Measurements from ENCODE around the gene CCDC192.

Gene CCDC192

DNA sequence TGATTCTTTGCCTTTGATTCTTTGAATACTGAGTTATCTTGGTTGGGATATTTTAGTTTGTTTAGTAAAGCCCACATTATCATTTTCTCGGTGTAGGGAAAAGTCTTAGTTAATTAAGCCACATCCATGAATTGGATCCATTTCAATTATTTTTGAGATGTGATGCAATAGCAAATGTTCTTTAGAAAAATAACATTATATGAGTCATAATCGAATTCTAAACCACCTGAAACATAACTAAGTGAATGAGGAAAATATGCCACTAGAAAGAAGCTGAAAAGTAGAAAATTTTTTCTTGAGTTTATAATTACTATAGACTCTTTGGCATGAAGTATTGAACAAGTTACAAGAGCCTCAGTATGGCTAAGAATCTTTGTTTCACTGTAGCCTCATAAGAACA lies 17.5 kb upstream of the CCDC192 start:
- no peaks in the 10 kb centered on the region for H3K79me2 ChIP-seq (ENCODE audit: insufficient read depth, low read length)
- no peak overlapping the region for H2AFZ ChIP-seq (ENCODE audit: low read length)
- H3K27me3 ChIP-seq (ENCODE audit: insufficient read depth, low read length, poor library complexity, severe bottlenecking): no peaks in the 10 kb centered on the region
- H4K20me1 ChIP-seq (ENCODE audit: insufficient read depth, low read length, poor library complexity, severe bottlenecking): no peaks in the 10 kb centered on the region
- no peaks in the 10 kb centered on the region for H3K9me3 ChIP-seq (ENCODE audit: insufficient read depth, low read depth, low read length)
- H3K9me2 ChIP-seq (replicated peaks; ENCODE audit: low read depth, low read length): no peaks in the 10 kb centered on the region
- no peak overlapping the region for H3K4me2 ChIP-seq (ENCODE audit: low read depth, low read length, poor library complexity, severe bottlenecking)
- no peaks in the 10 kb centered on the region for H3K4me1 ChIP-seq (ENCODE audit: insufficient read depth, low read length, poor library complexity, severe bottlenecking)
- H3K4me3 ChIP-seq (ENCODE audit: low read length, poor library complexity, severe bottlenecking): no peak overlapping the region
- no peak for TF ChIP-seq EZH2phosphoT487 (IDR thresholded peaks at IDR 0.05; ENCODE audit: borderline replicate concordance)
- H3K36me3 ChIP-seq (ENCODE audit: insufficient read depth, low read length): no peaks in the 10 kb centered on the region
- no peaks in the 10 kb centered on the region for H3F3A ChIP-seq (ENCODE audit: low read depth)
- H3K9ac ChIP-seq (ENCODE audit: low read depth, low read length, poor library complexity, severe bottlenecking): no peak overlapping the region

DNA sequence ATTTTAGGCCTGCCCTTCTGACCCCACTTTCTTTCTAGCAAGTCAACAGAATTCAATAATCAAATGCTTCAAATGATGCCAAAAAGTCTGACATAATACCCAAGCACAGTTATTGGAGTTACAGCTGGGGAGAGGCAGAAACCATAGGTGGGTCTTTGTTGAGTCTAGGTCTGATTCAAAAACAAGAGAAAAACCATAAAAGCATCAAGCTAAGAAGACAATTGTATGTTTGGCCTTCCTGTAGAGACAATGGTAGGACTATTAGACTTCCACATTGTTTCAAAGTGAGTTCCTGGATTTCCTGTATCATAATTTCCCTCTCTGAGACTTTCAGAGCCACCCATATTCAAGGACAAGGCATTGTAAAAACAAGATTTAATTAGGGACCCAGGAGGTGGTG lies 16.8 kb upstream of the CCDC192 start:
- no peaks in the 10 kb centered on the region for H3K4me1 ChIP-seq (ENCODE audit: insufficient read depth, low read length, poor library complexity, severe bottlenecking)
- H3K27me3 ChIP-seq (ENCODE audit: insufficient read depth, low read length, poor library complexity, severe bottlenecking): no peaks in the 10 kb centered on the region
- H3K36me3 ChIP-seq (ENCODE audit: insufficient read depth, low read length): no peaks in the 10 kb centered on the region
- no peak overlapping the region for H3K4me2 ChIP-seq (ENCODE audit: low read depth, low read length, poor library complexity, severe bottlenecking)
- H3K9ac ChIP-seq (ENCODE audit: low read depth, low read length, poor library complexity, severe bottlenecking): no peak overlapping the region
- H3K9me2 ChIP-seq (replicated peaks; ENCODE audit: low read depth, low read length): no peaks in the 10 kb centered on the region
- H3K9me3 ChIP-seq (ENCODE audit: insufficient read depth, low read depth, low read length): no peaks in the 10 kb centered on the region
- no peak overlapping the region for H2AFZ ChIP-seq (ENCODE audit: low read length)
- no peaks in the 10 kb centered on the region for H4K20me1 ChIP-seq (ENCODE audit: insufficient read depth, low read length, poor library complexity, severe bottlenecking)
- H3K79me2 ChIP-seq (ENCODE audit: insufficient read depth, low read length): no peaks in the 10 kb centered on the region
- TF ChIP-seq EZH2phosphoT487 (IDR thresholded peaks at IDR 0.05; ENCODE audit: borderline replicate concordance): no peak
- TF ChIP-seq, protein P1, sequence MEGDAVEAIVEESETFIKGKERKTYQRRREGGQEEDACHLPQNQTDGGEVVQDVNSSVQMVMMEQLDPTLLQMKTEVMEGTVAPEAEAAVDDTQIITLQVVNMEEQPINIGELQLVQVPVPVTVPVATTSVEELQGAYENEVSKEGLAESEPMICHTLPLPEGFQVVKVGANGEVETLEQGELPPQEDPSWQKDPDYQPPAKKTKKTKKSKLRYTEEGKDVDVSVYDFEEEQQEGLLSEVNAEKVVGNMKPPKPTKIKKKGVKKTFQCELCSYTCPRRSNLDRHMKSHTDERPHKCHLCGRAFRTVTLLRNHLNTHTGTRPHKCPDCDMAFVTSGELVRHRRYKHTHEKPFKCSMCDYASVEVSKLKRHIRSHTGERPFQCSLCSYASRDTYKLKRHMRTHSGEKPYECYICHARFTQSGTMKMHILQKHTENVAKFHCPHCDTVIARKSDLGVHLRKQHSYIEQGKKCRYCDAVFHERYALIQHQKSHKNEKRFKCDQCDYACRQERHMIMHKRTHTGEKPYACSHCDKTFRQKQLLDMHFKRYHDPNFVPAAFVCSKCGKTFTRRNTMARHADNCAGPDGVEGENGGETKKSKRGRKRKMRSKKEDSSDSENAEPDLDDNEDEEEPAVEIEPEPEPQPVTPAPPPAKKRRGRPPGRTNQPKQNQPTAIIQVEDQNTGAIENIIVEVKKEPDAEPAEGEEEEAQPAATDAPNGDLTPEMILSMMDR (conservative IDR thresholded peaks at IDR 0.05; ENCODE audit: low read length): no peak
- no peak overlapping the region for H3K4me3 ChIP-seq (ENCODE audit: low read length, poor library complexity, severe bottlenecking)
- H3F3A ChIP-seq (ENCODE audit: low read depth): no peaks in the 10 kb centered on the region

DNA sequence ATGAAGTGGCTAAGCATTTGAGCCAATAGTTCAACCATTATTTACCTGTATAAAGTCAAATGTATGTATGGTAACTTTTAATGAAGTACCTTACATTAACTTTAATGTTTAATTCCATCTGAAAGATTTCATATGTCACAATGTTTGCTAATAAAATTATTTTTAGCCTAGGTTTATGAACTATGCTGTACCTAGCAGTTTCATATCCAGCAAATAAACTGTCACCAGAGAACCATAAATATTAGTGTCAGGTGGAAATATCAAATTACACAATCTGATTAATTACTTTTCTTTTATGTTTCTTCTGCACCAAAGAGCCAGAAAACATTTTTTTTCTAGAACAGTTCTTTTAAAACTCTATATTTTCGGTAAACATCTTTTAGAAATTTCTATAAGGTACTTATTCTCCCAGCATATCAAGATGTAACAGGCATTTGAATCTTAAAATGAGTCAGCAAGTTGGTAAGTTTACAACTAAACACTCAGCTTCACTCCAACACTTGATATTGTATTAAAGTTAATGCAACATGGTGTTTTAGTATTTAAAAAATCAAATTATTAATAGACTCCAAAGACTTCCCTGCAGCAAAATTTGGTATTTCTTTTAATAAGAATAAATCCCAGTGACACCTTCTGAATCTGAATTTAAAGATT lies 8.5 kb upstream of the CCDC192 start:
- H3K9me2 ChIP-seq (replicated peaks; ENCODE audit: low read depth, low read length): no peaks in the 10 kb centered on the region
- no peaks in the 10 kb centered on the region for H3F3A ChIP-seq (ENCODE audit: low read depth)

More for the DNA sequence above, 8.5 kb upstream of the CCDC192 start:
- no peaks in the 10 kb centered on the region for H3K36me3 ChIP-seq (ENCODE audit: insufficient read depth, low read length)
- no peaks in the 10 kb centered on the region for H4K20me1 ChIP-seq (ENCODE audit: insufficient read depth, low read length, poor library complexity, severe bottlenecking)
- TF ChIP-seq EZH2phosphoT487 (IDR thresholded peaks at IDR 0.05; ENCODE audit: borderline replicate concordance): no peak
- TF ChIP-seq, protein P1 (conservative IDR thresholded peaks at IDR 0.05; ENCODE audit: low read length): no peak
- no peak overlapping the region for H2AFZ ChIP-seq (ENCODE audit: low read length)
- peaks cover 3% of the 10 kb centered on the region for H3K4me1 ChIP-seq (ENCODE audit: insufficient read depth, low read length, poor library complexity, severe bottlenecking)
- H3K4me2 ChIP-seq (ENCODE audit: low read depth, low read length, poor library complexity, severe bottlenecking): no peak overlapping the region
- H3K9me3 ChIP-seq (ENCODE audit: insufficient read depth, low read depth, low read length): no peaks in the 10 kb centered on the region
- no peak overlapping the region for H3K9ac ChIP-seq (ENCODE audit: low read depth, low read length, poor library complexity, severe bottlenecking)
- no peak overlapping the region for H3K4me3 ChIP-seq (ENCODE audit: low read length, poor library complexity, severe bottlenecking)
- no peaks in the 10 kb centered on the region for H3K79me2 ChIP-seq (ENCODE audit: insufficient read depth, low read length)
- H3K27me3 ChIP-seq (ENCODE audit: insufficient read depth, low read length, poor library complexity, severe bottlenecking): no peaks in the 10 kb centered on the region

All from Loucy (cell line).